DOHH2 (cell line): ENCODE data around the gene OR8B8.

Experiments used
- H3F3A ChIP-seq: fragments of 200-600 bp; sonication (generic), shearing (Covaris generic); 2 replicates; pipeline ENCODE4 v1.6.0; 2016; ENCODE audit warnings: antibody characterized with exemption, mild to moderate bottlenecking; ENCODE audit not compliant: control insufficient read depth, insufficient read depth
- H3K27ac ChIP-seq: fragments of 200-600 bp; sonication (generic); 2 replicates; pipeline ENCODE4 v1.5.1; 2014; ENCODE audit warnings: low read depth, mild to moderate bottlenecking, low read length, moderate library complexity
- H3K27me3 ChIP-seq: fragments of 200-600 bp; sonication (generic); 2 replicates; pipeline ENCODE4 v1.6.1; 2014; ENCODE audit warnings: mild to moderate bottlenecking, low read length, mixed read lengths; ENCODE audit not compliant: control insufficient read depth
- H3K36me3 ChIP-seq: fragments of 200-600 bp; sonication (generic); 2 replicates; pipeline ENCODE4 v1.6.1; 2014; ENCODE audit warnings: mild to moderate bottlenecking, low read length, moderate library complexity, mixed read lengths; ENCODE audit not compliant: control insufficient read depth
- H3K4me1 ChIP-seq: fragments of 200-600 bp; sonication (generic); 2 replicates; pipeline ENCODE4 v1.6.1; 2014; ENCODE audit warnings: mild to moderate bottlenecking, low read length, mixed read lengths; ENCODE audit not compliant: control insufficient read depth
- H3K4me2 ChIP-seq: fragments of 200-600 bp; sonication (generic); 2 replicates; pipeline ENCODE4 v1.6.0; 2014; ENCODE audit warnings: mild to moderate bottlenecking, low read length, moderate library complexity
- H3K4me3 ChIP-seq: fragments of 200-600 bp; sonication (generic); 2 replicates; pipeline ENCODE4 v1.5.1; 2014; ENCODE audit warnings: mild to moderate bottlenecking, low read length, mixed read lengths
- H3K79me2 ChIP-seq: fragments of 200-600 bp; sonication (generic); 2 replicates; pipeline ENCODE4 v1.6.1; 2014; ENCODE audit warnings: mild to moderate bottlenecking, low read length, mixed read lengths; ENCODE audit not compliant: control insufficient read depth
- H3K9me2 ChIP-seq: fragments of 200-600 bp; sonication (generic); replicated peaks from 2 replicates; pipeline ENCODE4 v1.6.1; 2014; ENCODE audit warnings: mild to moderate bottlenecking, low read length, mixed read lengths; ENCODE audit not compliant: control insufficient read depth
- H3K9me3 ChIP-seq: fragments of 200-600 bp; sonication (generic); 2 replicates; pipeline ENCODE4 v1.6.1; 2014; ENCODE audit warnings: antibody characterized with exemption, low read length, mixed read lengths; ENCODE audit not compliant: control insufficient read depth, insufficient read depth
- H4K20me1 ChIP-seq: fragments of 200-600 bp; sonication (generic); 2 replicates; pipeline ENCODE4 v1.6.0; 2014; ENCODE audit warnings: low read depth, mild to moderate bottlenecking, antibody characterized with exemption, low read length, moderate library complexity; ENCODE audit not compliant: control insufficient read depth, insufficient read depth
- CTCF ChIP-seq: fragments of 200-600 bp; sonication (generic); IDR thresholded peaks from one replicate; pipeline ENCODE4 v1.5.1; 2014; ENCODE audit warnings: antibody characterized with exemption, mild to moderate bottlenecking, low read depth, low read length; ENCODE audit not compliant: poor library complexity, severe bottlenecking
- EZH2phosphoT487 ChIP-seq: fragments of 200-600 bp; sonication (generic); IDR thresholded peaks from 2 replicates; pipeline ENCODE4 v1.6.1; 2017; ENCODE audit warnings: borderline replicate concordance, mild to moderate bottlenecking, antibody characterized with exemption, low read length, moderate library complexity, mixed read lengths

Gene OR8B8

GRCh38 chr11:124442442-124442841 lies 3.1 kb downstream of the OR8B8 start:
- TF ChIP-seq EZH2phosphoT487 (no peak), CTCF (no peak)
- H3K4me2 ChIP-seq = no peak overlapping the region
- H3K36me3 ChIP-seq = no peaks in the 10 kb centered on the region
- no peak overlapping the region for H3K27ac ChIP-seq
- no peaks in the 10 kb centered on the region for H3K79me2 ChIP-seq
- no peak overlapping the region for H3K4me3 ChIP-seq
- no peaks in the 10 kb centered on the region for H3K9me3 ChIP-seq
- H3F3A ChIP-seq = no peaks in the 10 kb centered on the region
- no peaks in the 10 kb centered on the region for H3K27me3 ChIP-seq
- no peaks in the 10 kb centered on the region for H4K20me1 ChIP-seq
- H3K9me2 ChIP-seq = no peaks in the 10 kb centered on the region
- no peaks in the 10 kb centered on the region for H3K4me1 ChIP-seq

- H3K4me1 ChIP-seq = no peaks in the 10 kb centered on the region
These were observed 4.0 kb downstream of the OR8B8 start for GRCh38 chr11:124441519-124441918.

GRCh38 chr11:124441081-124441480 lies 4.4 kb downstream of the OR8B8 start:
- H3K4me3 ChIP-seq = no peak overlapping the region
- H3F3A ChIP-seq = no peaks in the 10 kb centered on the region
- TF ChIP-seq CTCF = no peak
- no peak for TF ChIP-seq EZH2phosphoT487
- H3K27me3 ChIP-seq = no peaks in the 10 kb centered on the region
- no peaks in the 10 kb centered on the region for H3K4me1 ChIP-seq
- H3K9me3 ChIP-seq = no peaks in the 10 kb centered on the region
- H3K36me3 ChIP-seq = no peaks in the 10 kb centered on the region
- no peaks in the 10 kb centered on the region for H3K9me2 ChIP-seq
- no peaks in the 10 kb centered on the region for H3K79me2 ChIP-seq
- H4K20me1 ChIP-seq = no peaks in the 10 kb centered on the region
- no peak overlapping the region for H3K4me2 ChIP-seq
- H3K27ac ChIP-seq = no peak overlapping the region

More at GRCh38 chr11:124441519-124441918, 4.0 kb downstream of the OR8B8 start:
- Histone ChIP-seq H3K79me2 (no peaks in the 10 kb centered on the region), H3K9me2 (no peaks in the 10 kb centered on the region), H3K9me3 (no peaks in the 10 kb centered on the region), H4K20me1 (no peaks in the 10 kb centered on the region), H3K27ac (no peak overlapping the region), H3F3A (no peaks in the 10 kb centered on the region), H3K36me3 (no peaks in the 10 kb centered on the region), H3K27me3 (no peaks in the 10 kb centered on the region), H3K4me2 (no peak overlapping the region), H3K4me3 (no peak overlapping the region)
- TF ChIP-seq CTCF (no peak), EZH2phosphoT487 (no peak)

GRCh38 chr11:124440608-124441007 lies 4.9 kb downstream of the OR8B8 start:
- H3F3A ChIP-seq = no peaks in the 10 kb centered on the region
- no peak overlapping the region for H3K27ac ChIP-seq
- H3K79me2 ChIP-seq = no peaks in the 10 kb centered on the region
- H3K4me3 ChIP-seq = no peak overlapping the region
- TF ChIP-seq CTCF (no peak), EZH2phosphoT487 (no peak)
- H3K27me3 ChIP-seq = no peaks in the 10 kb centered on the region
- no peaks in the 10 kb centered on the region for H4K20me1 ChIP-seq
- no peaks in the 10 kb centered on the region for H3K4me1 ChIP-seq
- H3K9me3 ChIP-seq = no peaks in the 10 kb centered on the region
- no peak overlapping the region for H3K4me2 ChIP-seq
- no peaks in the 10 kb centered on the region for H3K36me3 ChIP-seq
- H3K9me2 ChIP-seq = no peaks in the 10 kb centered on the region
